AG20443 (cell line): ENCODE data around the gene MASP1.

ENCODE experiments used
- DNase-seq: peaks from one replicate; pipeline ENCODE4 v3.0.0; 2012; ENCODE audit warnings: low spot score, mixed read lengths

The MASP1 gene

DNA sequence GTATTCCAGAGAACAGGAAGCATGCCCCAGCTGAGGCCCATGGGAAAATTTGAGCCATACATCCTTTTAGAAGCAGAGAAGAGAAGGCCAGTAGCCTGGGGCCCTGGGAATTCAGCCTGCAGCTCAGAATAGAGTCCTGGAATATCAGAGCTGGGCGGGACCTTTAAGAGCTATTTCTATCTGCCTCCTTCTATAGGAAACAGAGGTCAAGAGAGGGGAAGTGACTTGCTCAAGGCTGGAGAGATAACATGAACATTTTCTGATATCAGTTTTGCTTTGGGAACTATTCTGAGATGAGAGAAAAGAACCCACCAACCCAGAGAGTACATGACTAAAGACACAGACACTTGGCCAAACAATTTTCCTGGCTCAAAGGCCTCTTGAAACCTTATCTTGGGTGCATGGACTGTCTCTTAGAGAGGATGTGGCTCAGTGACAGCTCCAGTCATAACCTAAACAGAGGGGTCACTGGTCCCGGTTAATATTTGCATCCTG is 26.0 kb downstream of the MASP1 start:
- DNase-seq: no peak

DNA sequence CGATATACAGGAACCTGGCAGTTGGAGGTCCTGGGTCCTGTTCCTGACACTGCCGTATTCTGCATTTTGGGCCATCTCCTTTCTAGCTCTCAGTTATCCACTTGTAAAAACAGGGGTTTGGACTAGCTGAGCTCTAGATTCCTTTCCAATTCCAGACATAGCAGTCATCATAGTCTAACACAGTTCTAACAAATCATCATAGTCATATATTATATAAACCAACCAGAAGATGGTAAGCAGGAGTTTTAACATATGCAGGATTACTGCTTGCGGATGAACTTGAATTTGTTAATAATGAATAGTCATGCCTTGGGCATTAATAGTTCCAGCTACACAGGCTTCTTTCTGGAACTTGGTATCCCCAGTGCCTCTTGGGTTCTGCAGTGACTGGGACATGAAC is 26.6 kb downstream of the MASP1 start:
- no peak for DNase-seq

DNA sequence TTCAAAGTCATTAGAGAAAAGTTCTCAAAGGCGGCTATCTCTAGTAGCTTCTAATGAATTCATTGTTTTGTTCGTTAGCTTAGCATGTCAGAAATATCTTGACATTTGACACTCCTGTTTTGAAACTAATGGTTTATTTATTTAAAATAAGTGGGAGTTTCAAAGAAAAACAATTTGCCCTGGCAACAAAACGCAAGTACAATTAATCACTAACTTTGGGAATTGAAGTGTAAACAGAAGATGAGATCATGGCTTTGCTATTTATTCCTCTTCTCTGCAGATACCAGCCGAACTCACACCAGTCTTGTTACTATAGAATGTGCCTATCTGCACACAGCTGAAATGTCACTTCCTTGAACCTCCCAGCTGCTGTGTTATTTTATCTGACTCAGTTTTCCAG is 27.5 kb downstream of the MASP1 start:
- peak; percentile 54 for DNase-seq

DNA sequence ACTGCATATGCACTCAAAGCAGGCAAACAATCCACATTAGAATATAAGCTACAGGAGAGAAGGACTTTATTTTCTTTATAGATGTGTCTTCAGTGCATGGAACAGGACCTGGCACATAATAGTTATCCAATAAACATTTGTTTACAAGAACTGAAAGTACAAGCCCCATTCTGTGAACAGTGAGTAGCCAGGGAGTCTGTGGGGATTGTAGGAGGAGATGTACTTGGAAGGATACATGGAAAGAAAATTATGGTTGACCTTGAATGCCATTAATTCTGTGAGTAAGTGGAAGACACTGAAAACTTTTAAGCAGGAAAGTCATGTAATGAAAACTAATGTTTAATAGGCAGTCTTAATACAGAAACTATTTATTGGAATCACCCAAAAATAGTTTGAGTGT is 28.3 kb downstream of the MASP1 start:
- no peak for DNase-seq

DNA sequence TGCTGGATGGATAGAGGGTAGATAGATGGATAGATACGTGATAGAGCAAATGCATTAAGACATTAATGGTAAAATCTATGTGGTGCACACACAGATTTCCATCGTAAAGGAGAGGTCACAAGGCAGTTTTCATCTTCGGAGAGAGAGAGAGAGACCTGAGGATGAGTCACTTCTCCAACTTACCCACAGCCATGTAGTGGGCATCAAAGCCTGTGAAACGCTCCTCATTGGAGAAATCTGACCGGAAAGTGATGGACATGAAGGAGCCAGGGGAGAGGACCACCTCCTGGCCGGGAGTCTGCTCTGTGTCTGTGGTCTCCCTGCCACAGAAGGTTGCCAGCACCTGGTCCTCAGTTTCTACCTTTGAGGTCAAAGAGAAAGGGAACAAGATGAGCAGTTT is 29.2 kb downstream of the MASP1 start:
- DNase-seq: no peak

DNA sequence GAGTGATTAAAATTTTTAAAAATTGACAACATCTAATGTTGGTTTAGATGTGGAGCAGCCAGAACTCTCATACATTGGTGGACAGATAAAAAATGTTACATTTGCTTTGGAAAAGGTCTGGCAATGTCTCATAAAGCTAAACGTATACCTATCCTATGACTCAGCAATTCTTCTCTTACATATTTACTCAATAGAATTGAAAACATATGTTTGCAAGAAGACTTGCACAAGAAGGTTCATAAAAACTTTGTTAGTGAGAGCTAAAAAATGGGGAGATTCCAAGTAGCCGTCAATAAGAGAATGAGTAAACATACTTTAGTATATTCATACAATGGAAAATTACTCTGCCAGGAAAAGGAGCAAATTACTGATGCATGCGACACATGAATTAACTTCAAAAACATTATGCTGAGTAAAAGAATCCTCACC is 30.0 kb downstream of the MASP1 start:
- peak; percentile 38 for DNase-seq

DNA sequence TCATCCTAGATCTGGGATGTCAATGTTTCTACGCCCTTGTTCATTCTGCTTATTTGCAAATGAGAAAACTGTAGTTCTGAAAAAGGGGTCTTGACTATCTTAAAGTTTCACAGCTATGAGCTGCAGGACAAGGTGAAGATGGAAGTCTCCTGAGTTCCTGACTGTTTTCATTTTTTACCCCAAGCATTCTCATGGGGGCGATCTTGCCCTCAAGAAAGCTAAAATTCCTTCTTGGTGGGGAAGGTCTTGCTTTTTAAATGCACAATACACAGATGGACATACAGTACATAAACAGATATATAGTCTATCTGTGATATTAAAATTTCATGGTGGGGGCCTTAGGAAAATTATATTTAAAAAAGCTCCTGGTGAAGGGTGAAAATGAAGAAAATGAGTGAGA is 32.4 kb downstream of the MASP1 start:
- no peak for DNase-seq

DNA sequence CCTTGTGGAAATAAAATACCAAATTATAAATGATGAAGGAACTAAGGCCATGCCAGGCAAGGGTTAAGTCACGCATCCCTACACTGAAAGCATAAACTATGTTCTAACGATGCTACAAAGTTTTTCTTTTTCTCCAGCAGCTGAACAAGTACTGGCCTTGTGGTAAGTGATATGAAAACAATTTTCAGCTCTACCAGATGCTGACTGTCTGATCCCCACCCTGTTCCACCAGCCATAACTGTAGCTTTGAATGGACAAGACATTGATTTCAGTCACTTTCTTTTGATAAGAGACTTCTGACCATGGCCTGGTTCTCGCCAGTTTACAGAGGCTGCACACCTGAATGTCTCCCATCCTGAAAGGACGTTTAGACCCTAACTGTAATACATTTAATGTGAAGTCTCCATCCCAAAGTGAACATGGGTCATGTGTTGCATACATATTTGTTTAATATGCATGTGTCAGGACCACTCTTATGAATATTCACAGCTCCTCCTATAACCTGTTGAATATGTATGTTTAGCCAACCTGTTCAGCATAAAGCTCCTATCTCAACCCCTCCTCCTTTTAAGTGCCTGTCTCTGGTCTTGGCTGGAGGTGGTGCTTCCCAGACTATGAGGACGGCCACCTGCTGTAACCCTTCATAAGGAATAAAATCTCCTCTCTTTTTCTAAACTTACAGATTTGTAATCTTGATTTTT is 33.4 kb downstream of the MASP1 start:
- no peak for DNase-seq

DNA sequence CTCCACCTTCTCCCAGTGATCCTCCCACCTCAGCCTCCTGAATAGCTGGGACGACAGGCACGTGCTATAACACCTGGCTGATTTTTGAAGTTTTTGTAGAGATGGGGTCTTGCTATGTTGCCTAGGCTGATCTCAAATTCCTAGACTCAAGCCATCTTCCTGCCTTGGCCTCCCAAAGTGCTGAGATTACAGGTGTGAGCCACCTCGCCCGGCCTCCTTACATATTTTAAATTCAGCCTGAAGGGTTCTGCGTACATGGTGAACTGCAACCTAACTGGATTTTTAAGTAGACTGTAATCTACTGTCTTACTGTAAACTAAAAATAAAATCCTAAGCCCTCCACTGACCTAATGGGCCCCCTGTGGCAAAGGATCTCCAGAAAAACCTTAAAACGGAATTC is 34.1 kb downstream of the MASP1 start:
- DNase-seq: no peak

DNA sequence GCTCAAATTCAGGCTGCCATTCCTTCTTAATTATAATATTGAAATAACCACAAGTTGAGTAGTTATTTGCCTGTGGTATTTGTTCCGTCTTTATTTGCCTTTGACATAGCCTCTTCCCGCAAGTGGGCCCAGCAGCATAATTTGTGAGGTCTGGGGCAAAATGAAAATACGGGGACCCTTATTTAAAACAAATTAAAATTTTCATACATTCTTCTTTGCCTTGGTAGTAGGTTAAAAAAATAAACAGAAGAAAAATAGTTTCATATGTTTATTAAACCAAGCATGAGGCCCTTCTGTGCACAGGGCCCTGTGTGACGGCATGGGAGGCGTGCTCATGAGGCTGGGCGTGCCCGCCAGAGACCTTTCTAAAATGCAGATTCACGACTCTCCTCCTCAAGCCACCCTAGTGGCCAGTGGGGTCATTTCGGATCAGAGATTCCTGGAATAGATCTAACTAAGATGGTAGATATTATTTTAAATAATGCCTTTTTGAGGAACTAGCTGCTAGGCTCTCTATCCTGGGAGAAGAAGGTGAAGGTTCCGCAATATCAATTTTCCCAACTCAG is 35.4 kb downstream of the MASP1 start:
- no peak for DNase-seq

DNA sequence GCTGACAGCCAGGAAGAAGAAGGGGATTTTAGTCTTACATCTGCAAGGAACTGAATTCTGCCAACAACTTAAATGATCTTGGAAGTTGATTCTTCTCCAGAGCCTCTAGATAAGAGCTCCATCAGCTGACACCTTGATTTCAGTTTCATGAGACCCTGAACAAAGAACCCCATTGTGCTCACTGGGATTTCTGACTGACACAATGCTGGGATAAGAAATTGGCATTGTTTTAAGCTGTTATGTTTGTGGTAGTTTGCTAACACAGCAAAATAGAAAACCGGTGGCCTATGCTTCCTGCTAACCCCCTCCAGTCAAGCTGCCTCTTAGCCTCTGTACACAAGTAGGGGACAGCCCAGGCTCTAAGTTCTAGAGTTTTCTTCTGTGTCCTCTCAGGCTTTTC is 36.2 kb downstream of the MASP1 start:
- no peak for DNase-seq

DNA sequence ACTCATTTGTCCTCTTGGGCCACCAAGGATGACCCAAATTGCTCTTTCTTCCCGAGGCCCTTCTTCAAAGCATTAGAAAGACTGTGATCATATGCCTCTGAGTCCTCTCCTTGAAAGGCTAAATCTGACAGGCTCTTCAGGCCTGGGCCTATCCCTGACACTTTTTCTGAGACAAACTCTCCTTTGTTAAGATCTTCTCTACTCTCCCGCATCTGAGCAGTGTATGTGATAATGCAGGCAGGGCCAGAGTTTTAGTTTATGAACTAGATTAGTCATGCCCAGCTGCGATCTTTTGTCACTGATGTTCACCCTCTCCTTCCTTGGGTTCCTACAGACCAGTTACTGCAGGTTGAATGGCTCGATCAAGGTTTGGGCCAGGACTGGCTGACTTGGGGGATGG is 39.2 kb downstream of the MASP1 start:
- DNase-seq: no peak

DNA sequence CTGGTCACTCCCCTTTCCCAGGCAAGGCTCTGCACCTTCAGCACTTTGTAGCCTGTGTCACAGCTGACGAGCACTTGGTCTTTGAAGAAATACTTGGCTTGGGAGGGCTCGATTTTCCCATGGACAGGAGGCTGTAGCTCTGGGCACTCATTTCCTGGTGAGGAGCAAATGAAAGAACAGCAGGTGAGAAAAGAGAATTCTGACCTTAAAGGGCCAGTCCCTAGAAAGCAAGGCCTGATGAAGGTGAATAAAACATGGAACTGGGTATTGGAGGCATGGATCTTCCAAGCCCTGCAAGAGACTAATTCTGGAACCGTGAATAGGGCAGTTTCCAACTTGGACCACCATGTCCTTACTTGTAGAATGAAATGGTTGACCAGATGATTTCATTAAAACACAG is 39.9 kb downstream of the MASP1 start:
- no peak for DNase-seq

DNA sequence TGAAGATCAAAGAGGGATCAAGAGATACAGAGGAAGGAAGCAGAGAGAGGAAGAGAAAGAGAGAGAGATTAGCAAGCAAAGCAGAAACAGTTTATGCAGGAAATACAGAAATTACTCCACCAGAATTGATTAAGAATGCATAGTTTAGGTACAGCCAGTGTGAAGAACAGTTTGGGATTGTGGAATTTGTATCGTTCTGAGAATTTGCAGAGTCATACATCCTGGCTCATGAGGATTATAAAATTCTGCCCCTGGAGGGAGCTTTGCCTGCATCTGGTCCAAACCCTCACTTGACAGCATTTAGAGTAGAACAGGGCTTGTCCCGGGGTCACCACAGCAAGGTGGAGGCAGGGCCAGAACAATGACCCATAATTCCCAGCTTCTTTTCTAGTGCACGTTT is 44.1 kb downstream of the MASP1 start:
- DNase-seq: no peak

DNA sequence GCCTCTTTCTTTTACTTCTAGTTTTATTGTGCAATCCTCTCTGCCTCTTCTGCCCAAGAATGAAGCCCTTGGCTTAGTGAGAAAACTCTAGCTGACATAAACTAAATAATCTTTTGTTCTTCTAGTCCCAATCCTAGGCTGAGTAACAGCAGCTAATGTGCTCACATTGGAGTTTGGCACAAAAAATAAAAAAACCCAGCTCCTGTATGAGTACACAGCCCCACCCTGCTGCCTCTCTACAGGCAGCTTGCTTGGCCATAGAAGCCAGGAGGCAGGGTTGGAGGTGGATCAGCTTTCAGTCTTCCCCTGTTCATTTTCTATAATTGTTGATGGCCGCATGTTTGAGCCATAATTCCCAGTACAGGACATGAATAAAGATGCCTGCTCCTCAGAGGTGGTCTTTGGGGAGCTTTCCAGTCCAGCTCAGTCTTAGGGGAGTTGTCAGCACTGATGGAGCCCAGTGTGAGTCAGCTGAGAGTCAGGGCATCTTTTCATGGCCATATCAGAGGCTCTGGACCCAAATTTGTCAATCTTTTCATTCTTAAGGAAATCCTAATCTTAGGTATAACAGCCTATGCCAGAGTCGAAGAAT is 47.5 kb downstream of the MASP1 start:
- peak; percentile 74 for DNase-seq

DNA sequence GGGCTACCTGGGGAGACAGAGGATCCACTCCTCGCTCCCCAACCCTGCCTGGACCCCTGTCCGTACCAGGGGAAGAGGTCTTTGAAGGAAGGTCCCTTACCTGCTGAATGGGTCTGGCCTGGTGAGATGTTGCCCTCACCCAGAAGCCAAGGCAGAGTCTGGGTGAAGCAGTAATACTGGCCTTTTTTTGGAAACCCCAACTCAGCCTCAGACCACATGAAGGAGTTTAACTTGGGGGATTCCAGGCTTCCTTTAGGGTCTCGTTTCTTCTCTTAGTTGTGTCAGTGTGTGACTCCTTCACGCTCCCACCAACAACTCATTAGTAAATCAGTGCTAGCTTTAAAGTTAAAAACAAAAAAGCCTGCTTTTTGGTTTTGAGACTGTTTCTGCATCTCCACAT is 48.6 kb downstream of the MASP1 start:
- DNase-seq: no peak

DNA sequence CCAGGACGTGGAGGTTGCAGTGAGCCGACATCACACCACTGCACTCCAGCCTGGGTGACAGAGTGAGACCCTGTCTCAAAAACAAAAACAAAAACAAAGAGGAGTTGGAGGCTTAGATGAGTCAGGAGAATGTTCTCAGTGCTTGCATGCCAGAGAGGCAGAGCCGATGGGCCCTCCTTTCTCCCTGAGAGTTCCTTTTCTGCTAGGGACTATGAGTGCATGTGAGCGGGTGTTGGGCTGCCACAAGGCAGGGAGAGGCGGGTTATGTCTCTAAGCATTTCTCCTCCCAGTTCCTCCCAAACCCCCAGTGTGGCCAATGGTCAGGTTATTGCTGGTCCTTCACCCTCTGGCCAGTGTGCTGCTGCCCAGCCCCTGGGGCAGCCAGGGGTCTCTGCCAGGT is 49.1 kb downstream of the MASP1 start:
- DNase-seq: peak; percentile 33

DNA sequence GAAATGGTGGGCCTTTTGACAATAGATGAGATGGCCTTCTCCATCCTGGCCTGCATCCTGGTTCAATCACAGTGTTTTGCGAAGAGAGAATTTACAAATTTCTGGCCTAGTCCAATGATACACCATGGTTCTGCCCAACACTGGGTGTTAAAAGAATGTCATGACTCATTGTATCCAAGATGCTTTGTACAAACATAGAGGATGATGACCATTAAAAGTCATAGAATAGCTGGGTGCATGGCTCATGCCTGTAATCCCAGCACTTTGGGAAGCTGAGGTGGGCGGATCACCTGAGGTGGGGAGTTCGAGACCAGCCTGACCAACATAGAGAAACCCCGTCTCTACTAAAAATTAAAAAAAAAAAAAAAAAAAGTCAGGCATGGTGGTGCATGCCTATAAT is 52.7 kb downstream of the MASP1 start:
- peak; percentile 36 for DNase-seq

DNA sequence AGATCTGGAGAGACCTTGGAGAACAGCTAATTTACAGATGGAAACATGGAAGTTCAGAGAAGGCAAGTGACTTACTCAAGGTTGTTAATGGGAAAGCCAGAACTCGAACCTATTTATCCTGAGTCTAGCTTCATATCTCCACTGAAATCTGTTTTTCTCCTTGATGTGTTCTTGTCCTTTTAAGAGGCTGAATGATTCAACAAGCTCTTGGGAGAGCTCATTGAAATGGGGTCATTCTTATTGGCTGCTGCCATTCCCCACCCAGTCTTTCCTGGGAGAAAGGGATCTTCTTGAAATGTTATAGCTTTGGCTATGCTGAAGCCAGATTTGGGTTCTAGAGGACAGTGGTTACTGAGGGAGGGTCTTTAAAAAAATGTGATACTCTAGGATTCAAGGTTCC is 53.3 kb downstream of the MASP1 start:
- no peak for DNase-seq

DNA sequence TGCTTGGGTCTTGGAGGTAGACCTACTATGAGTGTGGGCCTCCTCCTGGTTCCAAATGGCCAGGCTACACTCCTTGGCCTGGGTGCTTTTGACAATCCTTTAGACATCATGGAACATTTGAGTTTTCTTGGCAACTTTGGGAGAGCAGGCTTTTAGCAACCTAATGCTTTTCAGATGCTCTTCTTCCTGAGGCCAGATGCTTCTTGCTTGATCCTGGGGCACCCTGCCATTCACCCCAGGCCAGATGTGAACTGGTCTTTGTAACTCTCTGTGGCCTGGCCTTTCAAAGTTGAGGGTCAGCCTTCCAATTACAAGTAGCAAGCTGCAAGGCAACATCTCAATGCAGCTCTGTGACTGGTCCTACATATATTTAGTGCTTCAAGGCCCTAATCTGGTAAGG is 53.8 kb downstream of the MASP1 start:
- peak; percentile 17 for DNase-seq

DNA sequence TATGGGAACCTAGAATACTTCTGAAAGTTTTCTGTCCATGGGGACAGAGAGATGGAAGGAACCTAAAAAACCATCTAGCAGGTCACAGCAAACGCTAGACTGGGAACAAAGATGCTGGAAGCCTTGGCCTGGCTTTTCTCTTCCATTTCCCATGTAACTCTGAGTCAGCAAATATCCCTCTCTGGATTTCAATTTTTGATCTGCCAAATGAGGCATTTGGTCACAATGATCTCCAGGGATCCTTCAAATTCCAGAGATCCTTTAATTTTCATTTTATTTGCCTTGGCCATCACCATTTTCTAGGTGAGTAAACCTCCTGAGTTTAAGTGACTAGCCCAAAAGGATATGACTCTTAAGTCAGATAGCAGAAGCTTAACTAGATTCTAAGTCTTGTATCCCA is 54.6 kb downstream of the MASP1 start:
- DNase-seq: no peak

DNA sequence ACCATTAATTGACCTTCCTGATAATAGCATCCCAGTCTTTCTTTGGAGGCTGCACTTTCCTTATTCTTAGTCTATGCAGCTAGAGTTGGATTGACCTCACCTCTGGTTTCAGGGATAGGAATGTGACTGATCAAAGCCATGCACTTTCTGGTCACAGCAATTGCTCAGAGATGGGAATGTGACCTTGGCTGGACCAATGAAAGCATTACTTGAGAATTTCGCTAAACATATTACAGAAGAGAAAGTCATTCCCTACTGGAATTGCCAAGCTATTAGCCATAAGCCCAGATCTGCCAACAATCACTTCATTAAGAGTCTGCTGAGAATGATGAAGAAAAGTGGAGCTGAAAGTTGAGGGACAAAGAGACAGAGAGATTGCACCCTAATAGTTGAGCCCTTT is 61.5 kb downstream of the MASP1 start:
- DNase-seq: no peak

DNA sequence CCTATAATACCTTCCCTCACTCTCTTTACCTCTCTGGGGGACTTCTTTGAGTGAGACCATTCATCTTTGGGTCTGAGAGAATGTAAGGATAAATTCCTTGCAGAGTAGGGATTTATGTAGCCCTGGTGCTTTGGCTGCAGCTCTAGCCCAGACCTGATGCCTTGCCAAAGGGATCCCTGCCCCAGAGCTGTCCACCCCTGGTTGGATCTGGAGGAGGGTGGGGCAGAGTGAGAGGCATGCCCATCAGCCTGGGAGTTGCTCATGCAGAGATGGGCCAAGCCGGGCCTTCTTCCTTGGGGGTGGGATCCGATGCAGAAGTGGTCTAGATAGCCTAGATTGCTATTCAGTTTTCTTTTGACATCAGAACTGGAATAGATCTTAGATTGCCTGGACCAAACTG is 62.8 kb downstream of the MASP1 start:
- DNase-seq: peak; percentile 29
